ENCODE measurements around the gene OSBPL9. TPM values are rescaled to one million over a fixed set of nuclear protein-coding genes. Genes with fewer than 3 reads are reported as not detected.
"Not testable (repeated sequence)": the region's sequence is repeated elsewhere in the genome, so short reads cannot be mapped to it uniquely, and the experiment has no call there.

Gene OSBPL9
- total and polyA plus RNA-seq, 2 experiments from 2014 or later, result 82.7 to 102 TPM

- not testable (repeated sequence) for DNase-seq (ENCODE audit: low spot score); H3K4me1 Mint-ChIP-seq; H3K4me3 Mint-ChIP-seq; ATAC-seq; H3K27me3 ChIP-seq (ENCODE audit: insufficient read depth); H3K79me2 ChIP-seq (replicated peaks; ENCODE audit: insufficient read depth); H3K27ac ChIP-seq (ENCODE audit: low read depth); H3K36me3 ChIP-seq (ENCODE audit: insufficient read depth); H3K27ac Mint-ChIP-seq; H3K4me2 ChIP-seq; H3K9me3 Mint-ChIP-seq; H3F3A ChIP-seq (replicated peaks; ENCODE audit: low read depth); H3K4me1 ChIP-seq (ENCODE audit: insufficient read depth); H3K4me3 ChIP-seq; H3K9me2 ChIP-seq (ENCODE audit: insufficient read depth); H4K20me1 ChIP-seq (replicated peaks; ENCODE audit: insufficient read depth); H2AFZ ChIP-seq; H3K27me3 Mint-ChIP-seq (ENCODE audit: insufficient read depth, low read depth, poor library complexity); H3K36me3 Mint-ChIP-seq (ENCODE audit: low read depth)
These were observed 84.9 kb downstream of the OSBPL9 start for GRCh38 chr1:51701782-51702181.

- H3K27me3 ChIP-seq (ENCODE audit: insufficient read depth); H3K79me2 ChIP-seq (replicated peaks; ENCODE audit: insufficient read depth); H3K9me3 Mint-ChIP-seq; H3K36me3 Mint-ChIP-seq (ENCODE audit: low read depth); H3K27me3 Mint-ChIP-seq (ENCODE audit: insufficient read depth, low read depth, poor library complexity); H3K27ac ChIP-seq (ENCODE audit: low read depth); H3K4me3 ChIP-seq; H3K4me2 ChIP-seq; H3K4me3 Mint-ChIP-seq; DNase-seq (ENCODE audit: low spot score); H3K36me3 ChIP-seq (ENCODE audit: insufficient read depth); H2AFZ ChIP-seq; ATAC-seq; H3K9me2 ChIP-seq (ENCODE audit: insufficient read depth); H3F3A ChIP-seq (replicated peaks; ENCODE audit: low read depth); H3K4me1 ChIP-seq (ENCODE audit: insufficient read depth); H3K27ac Mint-ChIP-seq; H4K20me1 ChIP-seq (replicated peaks; ENCODE audit: insufficient read depth); H3K4me1 Mint-ChIP-seq: not testable (repeated sequence)
These were observed 85.3 kb downstream of the OSBPL9 start for GRCh38 chr1:51702220-51702619.

- H3K27me3 Mint-ChIP-seq (ENCODE audit: insufficient read depth, low read depth, poor library complexity), result peaks cover 3% of the 10 kb centered on the region
- H3K9me3 Mint-ChIP-seq, result peaks cover 3% of the 10 kb centered on the region; the same call in 2 of the 3 replicates
- H3K27me3 ChIP-seq (ENCODE audit: insufficient read depth), result no peaks in the 10 kb centered on the region
- no peak overlapping the region for H3K4me2 ChIP-seq
- H3K4me3 Mint-ChIP-seq, result no peak overlapping the region
- H3K79me2 ChIP-seq (replicated peaks; ENCODE audit: insufficient read depth), result 0 out of 2 replicates have a peak, but pooled peaks cover 8% of the 10 kb centered on the region
- H3K27ac Mint-ChIP-seq, result no peak overlapping the region
- H3K4me1 Mint-ChIP-seq, result no peaks in the 10 kb centered on the region
- peaks cover 6% of the 10 kb centered on the region; the same call in 1 of the 2 replicates for H3K9me2 ChIP-seq (ENCODE audit: insufficient read depth)
- H3K36me3 ChIP-seq (ENCODE audit: insufficient read depth), result no peaks in the 10 kb centered on the region
- ATAC-seq, result no peak
- DNase-seq (ENCODE audit: low spot score), result no peak
- no peak overlapping the region for H3K4me3 ChIP-seq
- H3K36me3 Mint-ChIP-seq (ENCODE audit: low read depth), result no peaks in the 10 kb centered on the region; the same call in 2 of the 3 replicates
- no peaks in the 10 kb centered on the region for H3F3A ChIP-seq (replicated peaks; ENCODE audit: low read depth)
- no peaks in the 10 kb centered on the region for H3K4me1 ChIP-seq (ENCODE audit: insufficient read depth)
- H3K27ac ChIP-seq (ENCODE audit: low read depth), result no peak overlapping the region
- no peaks in the 10 kb centered on the region for H4K20me1 ChIP-seq (replicated peaks; ENCODE audit: insufficient read depth)
- no peak overlapping the region for H2AFZ ChIP-seq
- TF ChIP-seq CTCF (conservative IDR thresholded peaks at IDR 0.05; ENCODE audit: low read depth in 2 of 2), result no peak
- TF ChIP-seq CREB1 (CRISPR knock-in tag; IDR thresholded peaks at IDR 0.05; ENCODE audit: low read depth), result no peak
- no peak for TF ChIP-seq ZNF331 (CRISPR knock-in tag; IDR thresholded peaks at IDR 0.05; ENCODE audit: low read depth)
- TF ChIP-seq ZNF462 (CRISPR knock-in tag; IDR thresholded peaks at IDR 0.05), result no peak
- no peak for TF ChIP-seq NANOG (IDR thresholded peaks at IDR 0.05; ENCODE audit: borderline replicate concordance)
- TF ChIP-seq EZH2 (IDR thresholded peaks at IDR 0.05; ENCODE audit: low read depth, unreplicated experiment), result no peak
- no peak for TF ChIP-seq ZNF114 (CRISPR knock-in tag; IDR thresholded peaks at IDR 0.05)
- no peak for TF ChIP-seq STAT1 (IDR thresholded peaks at IDR 0.05; ENCODE audit: unreplicated experiment)
- TF ChIP-seq JUNB (IDR thresholded peaks at IDR 0.05; ENCODE audit: unreplicated experiment), result no peak
- TF ChIP-seq EZH2phosphoT487 (IDR thresholded peaks at IDR 0.05; ENCODE audit: unreplicated experiment), result no peak
These were observed 88.1 kb downstream of the OSBPL9 start for GRCh38 chr1:51705035-51705434.
